ENCODE data around the gene ITGA8.

DNA sequence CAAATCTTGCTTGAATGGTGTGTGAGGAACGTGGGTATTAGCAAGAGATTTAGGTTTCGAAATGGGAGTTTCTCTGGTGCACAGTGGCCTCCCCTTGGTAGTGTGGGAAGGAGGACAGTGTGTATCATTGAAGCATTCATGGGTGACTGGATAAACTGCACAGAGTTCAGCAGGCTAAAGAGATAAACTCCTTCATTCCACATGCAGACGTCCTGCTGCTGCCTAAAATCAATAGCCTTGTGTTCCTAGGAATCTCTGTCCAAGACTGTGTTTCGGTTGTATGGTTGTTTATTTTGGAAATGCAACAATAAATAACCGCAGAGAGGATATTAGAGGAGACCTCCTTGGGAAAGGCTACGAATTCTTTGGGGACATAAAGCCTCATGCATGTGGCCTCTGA is 247.7 kb downstream of the ITGA8 start:
- TF ChIP-seq, protein P1, sequence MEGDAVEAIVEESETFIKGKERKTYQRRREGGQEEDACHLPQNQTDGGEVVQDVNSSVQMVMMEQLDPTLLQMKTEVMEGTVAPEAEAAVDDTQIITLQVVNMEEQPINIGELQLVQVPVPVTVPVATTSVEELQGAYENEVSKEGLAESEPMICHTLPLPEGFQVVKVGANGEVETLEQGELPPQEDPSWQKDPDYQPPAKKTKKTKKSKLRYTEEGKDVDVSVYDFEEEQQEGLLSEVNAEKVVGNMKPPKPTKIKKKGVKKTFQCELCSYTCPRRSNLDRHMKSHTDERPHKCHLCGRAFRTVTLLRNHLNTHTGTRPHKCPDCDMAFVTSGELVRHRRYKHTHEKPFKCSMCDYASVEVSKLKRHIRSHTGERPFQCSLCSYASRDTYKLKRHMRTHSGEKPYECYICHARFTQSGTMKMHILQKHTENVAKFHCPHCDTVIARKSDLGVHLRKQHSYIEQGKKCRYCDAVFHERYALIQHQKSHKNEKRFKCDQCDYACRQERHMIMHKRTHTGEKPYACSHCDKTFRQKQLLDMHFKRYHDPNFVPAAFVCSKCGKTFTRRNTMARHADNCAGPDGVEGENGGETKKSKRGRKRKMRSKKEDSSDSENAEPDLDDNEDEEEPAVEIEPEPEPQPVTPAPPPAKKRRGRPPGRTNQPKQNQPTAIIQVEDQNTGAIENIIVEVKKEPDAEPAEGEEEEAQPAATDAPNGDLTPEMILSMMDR (IDR thresholded peaks at IDR 0.05), result no peak
- no peak for TF ChIP-seq POLR2A (IDR thresholded peaks at IDR 0.05)

Data from ovary (tissue), 3 donors.